DMS53 (cell line): ENCODE results near the gene NKX1-2.
A peak's percentile ranks its signal among the peaks of the same experiment; 100 is the strongest.
"Not testable (repeated sequence)": the region's sequence is repeated elsewhere in the genome, so short reads cannot be mapped to it uniquely, and the experiment has no call there.

Experiments used
- DNase-seq: peaks from one replicate; lab custom pipeline; 2025; lab: John Stamatoyannopoulos, UW

Gene NKX1-2

DNA sequence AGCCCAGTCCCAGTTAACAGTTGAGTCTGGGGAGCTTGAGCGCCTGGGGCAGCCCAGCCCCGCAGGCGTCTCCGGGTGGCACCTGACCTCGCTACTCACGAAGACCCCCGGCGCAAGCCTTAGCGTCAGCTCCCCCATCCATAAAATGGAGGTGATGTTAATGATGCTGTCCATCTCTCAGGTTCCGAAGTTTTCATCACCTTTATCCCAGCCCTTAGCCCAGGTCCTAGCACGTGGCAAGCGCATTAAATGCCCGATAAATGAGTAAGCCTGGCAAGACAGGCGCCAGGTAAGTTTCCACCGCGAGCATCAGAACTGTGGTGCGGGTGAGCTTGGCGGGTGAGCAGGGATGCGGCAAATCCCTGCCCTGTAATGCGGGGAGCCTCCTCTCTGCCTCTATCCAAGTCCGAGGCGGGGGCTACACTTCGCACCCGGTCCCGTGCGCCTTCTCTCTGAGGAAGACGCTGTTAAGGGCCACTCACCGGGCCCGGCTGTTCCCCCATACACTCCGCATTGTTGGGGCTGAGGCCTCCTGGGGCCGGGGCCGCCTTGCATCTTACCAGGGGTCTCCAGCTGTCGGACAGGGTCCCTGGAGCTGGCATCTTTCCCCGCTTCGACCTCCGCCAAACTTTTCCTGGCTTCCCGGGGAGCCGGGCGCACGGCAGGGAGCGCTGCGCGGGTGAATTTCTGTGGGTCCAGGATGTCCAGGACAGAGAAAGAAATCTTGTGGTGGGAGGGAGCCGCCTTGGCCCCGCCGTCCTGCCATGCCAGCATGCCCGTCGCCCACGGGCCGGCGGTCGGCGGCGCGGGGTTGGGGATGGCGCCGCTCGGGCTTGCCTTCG is 444 bp downstream of the NKX1-2 start:
- peak; percentile 55 for DNase-seq

- peak; percentile 43 for DNase-seq
Measured at GRCh38 chr10:124448696-124449169, 1.1 kb downstream of the NKX1-2 start.

- DNase-seq, result peak; percentile 75
Measured at GRCh38 chr10:124447751-124448466, 1.9 kb downstream of the NKX1-2 start.

DNA sequence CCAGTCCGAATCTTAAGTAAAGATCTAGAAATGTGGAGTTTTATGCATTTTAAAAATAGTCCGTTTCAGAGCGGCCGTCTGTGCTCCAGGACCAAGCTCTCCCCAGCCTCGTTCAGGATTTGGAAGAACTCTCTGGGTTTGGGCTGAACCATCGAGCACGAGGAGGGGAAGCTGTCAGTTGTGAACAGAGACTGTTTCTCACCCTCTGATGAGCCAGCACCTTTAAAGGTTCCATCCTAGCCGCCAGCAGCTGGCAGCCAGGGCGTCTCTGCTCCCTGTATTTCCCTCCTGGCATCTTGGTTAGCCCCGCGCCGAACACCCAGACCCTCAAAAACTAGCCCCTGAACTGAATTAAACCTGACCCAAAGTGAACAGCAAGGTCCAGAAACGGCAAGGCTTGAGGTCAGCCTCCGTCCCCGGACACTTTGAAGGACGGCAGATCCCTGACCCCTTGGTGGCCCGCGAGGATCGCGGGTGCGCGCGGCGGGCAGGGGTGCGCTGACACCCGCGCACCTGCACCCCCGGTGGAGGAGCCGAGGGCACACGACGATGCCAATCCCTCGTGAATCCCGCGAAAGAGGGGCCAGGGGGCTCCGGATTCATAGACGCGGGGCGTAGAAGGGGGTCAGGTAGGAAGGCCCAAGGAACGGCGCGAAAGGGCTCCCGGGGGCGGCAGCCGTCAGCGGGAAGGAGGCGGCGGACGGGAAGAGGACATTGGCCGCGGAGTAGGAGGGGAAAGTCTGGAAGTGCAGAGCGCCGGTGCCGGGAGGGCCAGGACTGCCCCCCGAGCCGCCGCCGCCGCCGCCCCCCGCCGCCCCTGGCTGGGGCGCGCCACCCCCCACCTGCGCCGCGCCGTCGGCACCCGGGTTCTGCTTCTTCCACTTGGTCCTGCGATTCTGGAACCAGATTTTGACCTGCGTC is 2.7 kb downstream of the NKX1-2 start:
- DNase-seq, result peak; percentile 48

DNA sequence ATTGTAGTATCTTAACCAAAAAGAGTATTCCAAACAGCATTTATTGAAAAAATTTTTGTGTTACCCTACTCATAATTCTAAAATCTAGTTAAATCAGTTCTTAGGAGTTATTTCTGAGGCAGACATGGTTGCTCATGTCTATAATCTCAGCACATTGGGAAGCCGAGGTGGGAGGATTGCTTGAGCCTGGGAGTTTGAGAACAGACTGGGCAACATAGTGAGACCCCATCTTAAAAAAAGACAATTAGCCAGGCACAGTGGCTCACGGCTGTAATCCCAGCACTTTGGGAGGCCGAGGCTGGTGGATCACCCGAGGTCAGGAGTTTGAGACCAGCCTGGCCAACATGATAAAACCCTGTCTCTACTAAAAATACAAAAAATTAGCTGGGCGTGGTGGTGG is 8.1 kb downstream of the NKX1-2 start:
- not testable (repeated sequence) for DNase-seq

GRCh38 chr10:124436191-124436638 is 13.6 kb downstream of the NKX1-2 start:
- no peak for DNase-seq

- not testable (repeated sequence) for DNase-seq
Measured at GRCh38 chr10:124435683-124436082, 14.2 kb downstream of the NKX1-2 start.

GRCh38 chr10:124433461-124433860 is 16.4 kb downstream of the NKX1-2 start:
- no peak for DNase-seq

DNA sequence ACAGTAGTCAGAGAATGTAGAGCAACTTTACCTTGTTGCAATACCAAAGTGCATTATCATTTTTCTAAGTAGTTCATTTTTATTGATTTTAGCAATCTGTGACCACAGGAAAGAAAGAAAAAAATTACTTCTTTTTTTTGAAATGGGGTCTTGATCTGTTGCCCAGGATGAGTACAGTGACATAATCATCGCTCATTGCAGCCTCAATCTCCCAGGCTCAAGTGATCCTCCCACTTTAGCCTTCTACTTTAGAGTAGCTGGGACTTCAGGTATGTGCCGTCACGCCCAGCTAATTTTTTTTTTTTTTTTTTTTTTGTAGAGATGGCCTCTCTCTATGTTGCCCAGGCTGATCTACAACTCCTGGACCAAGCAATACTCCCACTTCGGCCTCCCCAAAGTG is 19.8 kb downstream of the NKX1-2 start:
- no peak for DNase-seq

GRCh38 chr10:124429576-124429975 is 20.3 kb downstream of the NKX1-2 start:
- DNase-seq, result no peak

- DNase-seq, result no peak
Measured at GRCh38 chr10:124428207-124428777, 21.5 kb downstream of the NKX1-2 start.

DNA sequence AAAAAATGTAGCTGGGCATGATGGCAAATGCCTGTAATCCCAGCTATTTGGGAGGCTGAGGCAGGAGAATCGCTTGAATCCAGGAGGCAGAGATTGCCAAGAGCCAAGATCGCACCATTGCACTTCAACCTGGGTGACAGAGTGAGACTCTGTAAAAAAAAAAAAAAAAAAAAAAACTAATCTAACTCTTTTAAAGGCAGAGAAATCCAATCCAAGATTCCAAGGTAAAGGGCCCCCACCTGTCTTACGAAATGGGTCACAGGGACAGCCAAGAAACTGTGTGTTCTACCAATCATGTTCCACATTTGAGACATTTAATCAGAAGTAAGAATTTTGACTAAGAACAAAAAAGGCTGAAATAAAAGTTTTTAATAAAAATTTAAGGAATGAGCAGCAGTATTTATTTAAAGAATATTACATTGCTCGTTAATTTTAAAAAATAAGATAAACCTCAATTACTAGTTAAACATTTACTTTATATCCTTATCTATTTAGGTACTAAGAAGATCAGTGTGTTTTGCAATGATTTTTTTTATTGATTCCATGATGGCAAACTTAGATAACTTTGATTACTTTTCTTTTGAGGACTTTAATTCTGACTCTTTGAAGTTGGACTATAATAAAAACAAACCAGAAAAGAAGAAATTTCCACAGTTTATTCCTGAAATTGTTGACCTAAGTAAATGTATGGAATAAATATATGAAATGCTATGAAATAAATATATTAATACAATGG is 24.4 kb downstream of the NKX1-2 start:
- DNase-seq, result no peak

- DNase-seq, result no peak
Measured at GRCh38 chr10:124423813-124424212, 26.0 kb downstream of the NKX1-2 start.

DNA sequence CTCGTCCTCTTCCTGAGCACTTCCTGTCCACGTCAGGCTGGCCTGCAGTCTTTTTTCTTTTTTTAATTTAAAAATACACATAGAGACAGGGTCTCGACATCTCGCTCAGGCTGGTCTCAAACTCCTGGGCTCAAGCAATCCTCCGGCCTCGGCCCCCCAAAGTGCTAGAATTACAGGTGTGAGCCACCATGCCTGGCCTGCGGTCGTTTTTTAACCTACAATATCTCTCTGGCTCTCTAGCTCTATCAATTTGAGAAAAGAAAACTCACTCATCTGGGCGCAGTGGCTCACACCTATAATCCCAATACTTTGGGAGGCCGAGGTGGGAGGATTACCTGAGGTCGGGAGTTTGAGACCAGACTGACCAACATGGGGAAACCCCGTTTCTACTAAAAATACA is 27.1 kb downstream of the NKX1-2 start:
- no peak for DNase-seq

GRCh38 chr10:124420254-124420653 is 29.6 kb downstream of the NKX1-2 start:
- no peak for DNase-seq

- DNase-seq, result no peak
Measured at GRCh38 chr10:124419635-124420034, 30.2 kb downstream of the NKX1-2 start.

- peak; percentile 99 for DNase-seq
Measured at GRCh38 chr10:124418726-124419501, 30.9 kb downstream of the NKX1-2 start, which contains the start of gene OAT. TSS of gene OAT (minus strand) at chr10:124418923. CDS start at chr10:124412171, 6,752 bp downstream.

DNA sequence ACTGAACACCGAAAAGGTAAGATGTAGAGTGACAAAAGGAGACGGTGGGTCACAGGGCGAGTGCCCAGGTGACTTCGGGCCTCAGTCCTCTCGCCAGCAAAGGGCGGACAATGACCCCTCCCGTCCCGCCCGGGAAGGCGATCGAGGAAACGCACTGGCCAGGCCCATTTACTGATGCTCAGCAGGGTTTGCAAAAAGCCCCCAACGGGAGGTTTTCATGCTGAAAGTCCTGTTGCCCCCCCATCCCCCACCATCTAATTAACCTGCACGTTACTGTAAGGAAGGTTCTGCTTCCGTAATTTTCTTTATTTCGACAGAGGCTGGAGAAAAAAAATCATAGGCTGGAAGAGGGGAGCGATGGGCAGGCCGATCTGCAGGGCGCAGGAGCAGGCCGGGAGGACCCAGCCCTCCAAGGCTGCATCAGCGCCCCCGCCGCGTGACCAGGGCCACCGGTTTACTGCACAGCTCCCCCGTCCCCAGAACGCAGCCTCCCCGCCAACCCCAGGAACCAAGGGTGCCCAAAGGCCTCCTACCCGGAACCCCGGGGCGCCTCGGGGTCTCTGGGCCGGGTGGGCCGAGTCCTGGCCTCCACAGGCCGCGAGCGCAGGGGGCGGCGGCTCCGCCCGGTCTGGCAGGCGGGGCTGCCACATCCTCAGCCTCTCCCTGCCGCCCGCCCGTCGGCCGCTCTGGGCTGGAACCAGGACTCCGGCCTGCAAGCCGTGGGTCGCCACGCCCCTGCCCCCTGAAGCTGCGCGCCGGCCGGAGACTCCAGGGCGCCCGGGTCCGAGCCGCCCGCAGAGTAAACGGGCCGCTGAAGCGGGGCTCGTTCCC is 31.7 kb downstream of the NKX1-2 start:
- DNase-seq, result peak; percentile 78

- peak; percentile 64 for DNase-seq
Measured at GRCh38 chr10:124416733-124417132, 33.1 kb downstream of the NKX1-2 start.
